Breast epithelium (tissue), 3 donors: Measurements from ENCODE around the gene ATPAF2.

ENCODE experiments used
- POLR2A ChIP-seq: fragments of 450-650 bp; IDR thresholded peaks from one replicate; pipeline ENCODE4 v1.6.1; 2016; ENCODE audit warnings: antibody characterized with exemption, mild to moderate bottlenecking, moderate library complexity
- TF ChIP-seq, protein P1 (sequence below), 3 donors: fragments of 450-650 bp; IDR thresholded peaks; one replicate each; pipeline ENCODE4 v1.5.1; 2016 to 2017; ENCODE audit warnings: antibody characterized with exemption in 3 of 3, mild to moderate bottlenecking in 3 of 3, moderate library complexity in 3 of 3

DNA sequence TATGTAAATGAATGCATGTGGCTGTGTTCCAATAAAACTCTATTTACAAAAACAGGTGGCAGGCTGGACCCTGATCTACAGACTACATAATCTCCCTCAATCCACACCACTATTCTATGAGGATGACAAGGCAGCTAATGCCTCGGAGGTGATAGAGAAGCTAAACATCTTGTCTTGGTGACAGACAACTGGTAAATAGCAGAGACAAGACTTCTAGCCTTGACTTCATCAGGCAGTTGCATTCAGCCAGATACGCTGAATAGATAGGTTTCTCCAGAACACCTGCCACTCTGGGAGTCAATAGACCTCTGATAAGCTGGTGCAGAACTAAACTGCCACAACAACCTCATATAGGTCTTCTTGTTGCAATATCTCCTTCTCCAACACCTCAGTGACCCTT is 3.3 kb downstream of the ATPAF2 start:
- TF ChIP-seq, protein P1, sequence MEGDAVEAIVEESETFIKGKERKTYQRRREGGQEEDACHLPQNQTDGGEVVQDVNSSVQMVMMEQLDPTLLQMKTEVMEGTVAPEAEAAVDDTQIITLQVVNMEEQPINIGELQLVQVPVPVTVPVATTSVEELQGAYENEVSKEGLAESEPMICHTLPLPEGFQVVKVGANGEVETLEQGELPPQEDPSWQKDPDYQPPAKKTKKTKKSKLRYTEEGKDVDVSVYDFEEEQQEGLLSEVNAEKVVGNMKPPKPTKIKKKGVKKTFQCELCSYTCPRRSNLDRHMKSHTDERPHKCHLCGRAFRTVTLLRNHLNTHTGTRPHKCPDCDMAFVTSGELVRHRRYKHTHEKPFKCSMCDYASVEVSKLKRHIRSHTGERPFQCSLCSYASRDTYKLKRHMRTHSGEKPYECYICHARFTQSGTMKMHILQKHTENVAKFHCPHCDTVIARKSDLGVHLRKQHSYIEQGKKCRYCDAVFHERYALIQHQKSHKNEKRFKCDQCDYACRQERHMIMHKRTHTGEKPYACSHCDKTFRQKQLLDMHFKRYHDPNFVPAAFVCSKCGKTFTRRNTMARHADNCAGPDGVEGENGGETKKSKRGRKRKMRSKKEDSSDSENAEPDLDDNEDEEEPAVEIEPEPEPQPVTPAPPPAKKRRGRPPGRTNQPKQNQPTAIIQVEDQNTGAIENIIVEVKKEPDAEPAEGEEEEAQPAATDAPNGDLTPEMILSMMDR (IDR thresholded peaks at IDR 0.05), result no peak
- TF ChIP-seq POLR2A, result no peak
